Suprapubic skin (tissue), 3 donors: Measurements from ENCODE around the gene CFAP77.

Source experiments
- POLR2A ChIP-seq, 2 donors: fragments of 450-650 bp; IDR thresholded peaks; one replicate each; pipeline ENCODE4 v1.6.1; 2017; ENCODE audit warnings: antibody characterized with exemption in 2 of 2, mild to moderate bottlenecking in 2 of 2, moderate library complexity in 2 of 2
- TF ChIP-seq, protein P1 (sequence below), 2 donors: fragments of 200-600 bp in 1 of 2; fragments of 450-650 bp in 1 of 2; sonication (generic) in 1 of 2; IDR thresholded peaks; one replicate each; pipeline ENCODE4 v1.5.1; 2016 to 2019; ENCODE audit warnings: antibody characterized with exemption in 2 of 2, mild to moderate bottlenecking in 1 of 2, moderate library complexity in 1 of 2

DNA sequence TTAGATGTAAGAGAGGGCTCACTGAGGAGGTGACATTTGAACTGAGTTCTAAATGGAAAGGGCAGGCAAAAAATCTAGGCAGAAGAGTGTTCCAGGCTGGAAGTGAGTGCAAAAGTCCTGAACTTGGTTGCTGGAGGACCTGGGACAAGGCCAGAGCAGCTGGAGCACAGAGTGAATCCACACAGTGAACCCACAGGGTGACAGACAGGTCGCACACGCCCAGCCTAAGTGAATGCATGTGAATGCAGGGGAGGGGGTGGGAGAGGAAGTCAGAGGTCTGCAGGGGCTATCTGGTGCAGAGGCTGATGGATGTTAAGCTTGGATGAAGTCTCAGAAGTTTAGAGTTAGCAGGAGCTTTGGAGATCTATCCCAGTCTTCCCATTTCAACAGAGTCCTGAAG is 2.8 kb upstream of the CFAP77 start:
- TF ChIP-seq, protein P1, sequence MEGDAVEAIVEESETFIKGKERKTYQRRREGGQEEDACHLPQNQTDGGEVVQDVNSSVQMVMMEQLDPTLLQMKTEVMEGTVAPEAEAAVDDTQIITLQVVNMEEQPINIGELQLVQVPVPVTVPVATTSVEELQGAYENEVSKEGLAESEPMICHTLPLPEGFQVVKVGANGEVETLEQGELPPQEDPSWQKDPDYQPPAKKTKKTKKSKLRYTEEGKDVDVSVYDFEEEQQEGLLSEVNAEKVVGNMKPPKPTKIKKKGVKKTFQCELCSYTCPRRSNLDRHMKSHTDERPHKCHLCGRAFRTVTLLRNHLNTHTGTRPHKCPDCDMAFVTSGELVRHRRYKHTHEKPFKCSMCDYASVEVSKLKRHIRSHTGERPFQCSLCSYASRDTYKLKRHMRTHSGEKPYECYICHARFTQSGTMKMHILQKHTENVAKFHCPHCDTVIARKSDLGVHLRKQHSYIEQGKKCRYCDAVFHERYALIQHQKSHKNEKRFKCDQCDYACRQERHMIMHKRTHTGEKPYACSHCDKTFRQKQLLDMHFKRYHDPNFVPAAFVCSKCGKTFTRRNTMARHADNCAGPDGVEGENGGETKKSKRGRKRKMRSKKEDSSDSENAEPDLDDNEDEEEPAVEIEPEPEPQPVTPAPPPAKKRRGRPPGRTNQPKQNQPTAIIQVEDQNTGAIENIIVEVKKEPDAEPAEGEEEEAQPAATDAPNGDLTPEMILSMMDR (IDR thresholded peaks at IDR 0.05): no peak
- TF ChIP-seq POLR2A (IDR thresholded peaks at IDR 0.05): no peak
